Erythroblast (primary cell): Measurements from ENCODE around the gene CDYL.

Source experiments
- GATA1 ChIP-seq: IDR thresholded peaks from 2 replicates; pipeline ENCODE4 v1.6.1; 2011; ENCODE audit warnings: low read depth, mild to moderate bottlenecking, control low read depth, low read length, moderate library complexity
- POLR2A ChIP-seq: IDR thresholded peaks from 2 replicates; pipeline ENCODE4 v1.6.1; 2011; ENCODE audit warnings: mild to moderate bottlenecking, low read length

DNA sequence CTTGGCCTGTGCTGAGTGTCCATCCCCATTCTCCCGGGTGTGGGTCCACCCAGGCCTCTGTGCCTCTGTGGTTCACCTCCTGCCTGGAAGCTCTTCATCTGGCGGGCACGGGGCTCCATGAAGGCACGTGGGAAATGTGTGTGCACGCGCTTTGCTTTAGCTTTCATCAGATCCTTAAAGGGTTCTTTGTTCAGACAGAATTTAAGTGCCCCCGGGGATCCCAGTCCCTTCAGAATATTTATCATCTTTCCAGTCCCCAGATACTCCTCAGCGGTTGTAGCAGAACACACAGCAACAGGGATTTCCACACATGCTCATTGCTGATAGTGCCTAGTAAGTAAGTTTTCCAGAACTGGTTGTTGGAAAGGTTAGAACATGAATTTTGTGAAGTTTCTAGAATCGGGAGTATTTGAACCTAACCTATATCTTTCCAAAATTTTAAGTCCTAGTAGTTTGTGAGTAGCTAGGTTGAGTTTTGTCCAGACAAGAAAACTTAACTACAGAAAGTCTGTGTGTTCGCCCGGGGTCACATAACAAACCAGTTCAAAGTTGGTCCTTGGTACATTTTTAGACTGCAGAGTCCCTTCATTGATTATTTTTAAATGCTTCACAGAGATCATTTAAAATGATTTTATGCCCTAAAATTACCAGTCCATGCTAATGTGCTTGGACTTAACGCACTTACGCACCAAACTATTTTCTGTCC is 159.9 kb downstream of the CDYL start:
- TF ChIP-seq POLR2A (no peak), GATA1 (no peak)
